ENCODE data around the gene LRRC73.
"Not testable (repeated sequence)": the region's sequence is repeated elsewhere in the genome, so short reads cannot be mapped to it uniquely, and the experiment has no call there.

Gene LRRC73, protein sequence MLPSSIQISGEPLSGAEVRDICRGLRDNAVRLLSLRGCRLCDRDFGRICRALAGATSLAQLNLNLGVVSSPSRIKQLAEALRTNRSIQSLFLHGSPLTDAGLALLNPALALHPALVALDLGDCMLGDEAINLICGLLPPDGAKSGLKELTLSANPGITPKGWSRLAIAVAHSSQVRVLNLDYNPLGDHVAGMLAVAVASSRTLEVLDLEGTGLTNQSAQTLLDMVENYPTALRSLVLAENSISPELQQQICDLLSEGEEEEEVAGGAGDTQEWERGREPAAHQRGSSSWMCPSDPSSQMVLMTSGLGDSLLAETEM

DNA sequence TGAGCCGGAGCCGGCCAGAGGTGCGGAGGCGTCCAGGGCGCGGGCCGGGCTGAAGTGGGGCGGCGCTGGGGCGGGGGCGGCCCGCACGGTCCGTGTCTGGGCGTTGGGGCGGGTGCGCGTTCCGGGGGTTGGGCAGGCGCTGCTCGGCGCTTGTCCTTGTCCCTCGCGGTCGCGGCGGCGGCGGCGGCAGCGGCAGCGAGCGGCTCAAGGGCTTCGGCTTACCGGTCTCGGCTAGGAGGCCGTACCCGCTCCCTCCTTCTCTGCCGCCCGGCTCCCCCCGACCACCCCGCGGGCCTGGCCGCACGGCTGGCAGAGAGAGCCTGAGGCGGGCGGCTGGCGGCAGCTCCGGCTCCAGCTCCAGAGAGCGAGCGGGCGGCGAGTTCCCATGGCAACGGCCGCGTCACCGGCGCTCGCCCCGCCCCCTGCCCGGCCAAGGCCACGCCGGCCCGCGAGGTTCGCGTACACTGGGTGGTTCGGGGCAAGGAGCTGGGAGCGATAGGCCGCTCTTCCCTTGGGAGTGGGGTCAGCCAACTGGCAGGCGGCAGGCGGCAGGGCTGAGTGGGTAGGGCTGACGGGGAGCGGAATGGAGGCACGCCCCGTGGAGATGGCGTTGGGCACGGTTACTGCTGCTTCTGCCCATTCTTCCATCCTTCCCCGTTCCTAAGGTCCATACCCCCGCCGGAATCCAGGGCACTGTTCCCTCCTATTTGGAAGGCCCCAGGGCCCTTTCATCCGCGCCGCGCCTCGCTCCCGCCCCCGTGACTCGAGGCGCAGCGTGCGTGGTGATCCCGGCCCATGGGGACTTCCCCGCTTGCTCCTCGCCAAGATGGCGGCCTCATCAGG, at the start of gene LRRC73:
LRRC73 (minus strand) TSS at position 363 of the 843 bp plus-strand sequence. CDS start 561 bp downstream, outside the sequence.
- peak; percentile 89 for DNase-seq (ENCODE audit: low read depth, low spot score)

DNA sequence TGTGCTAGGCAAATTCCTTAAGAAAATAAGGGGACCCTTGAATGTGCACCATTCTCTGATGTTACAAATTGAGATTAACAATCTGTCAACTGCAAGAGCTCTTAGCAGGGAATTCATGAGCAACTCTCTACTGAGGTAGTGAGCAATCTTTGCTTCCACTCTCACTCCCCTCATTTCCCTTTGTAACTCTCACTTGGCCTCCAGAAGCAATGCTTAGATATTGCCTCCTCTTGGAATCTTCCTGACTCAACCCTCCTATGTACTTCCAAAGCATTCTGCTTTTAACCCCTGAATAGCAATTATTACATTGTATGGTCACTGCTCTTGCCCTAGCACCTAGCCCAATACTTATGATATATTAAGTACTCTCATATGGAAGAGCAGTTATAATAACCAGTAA, 49.2 kb upstream of the LRRC73 start:
- no peak for DNase-seq (ENCODE audit: low read depth, low spot score)

DNA sequence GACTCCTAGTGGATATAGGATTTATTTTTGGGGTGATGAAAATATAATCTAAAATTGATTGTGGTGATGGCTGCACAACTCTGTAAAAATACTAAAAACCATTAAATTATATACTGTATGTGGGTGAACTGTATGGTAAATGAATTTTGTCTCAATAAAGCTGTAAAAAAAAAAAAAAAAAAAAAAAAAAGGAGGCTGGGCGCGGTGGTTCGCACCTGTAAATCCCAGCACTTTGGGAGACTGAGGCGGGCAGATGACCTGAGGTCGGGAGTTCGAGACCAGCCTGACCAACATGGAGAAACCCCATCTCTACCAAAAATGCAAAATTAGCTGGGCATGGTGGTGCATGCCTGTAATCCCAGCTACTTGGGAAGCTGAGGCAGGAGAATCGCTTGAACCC, 47.5 kb upstream of the LRRC73 start:
- DNase-seq (ENCODE audit: low read depth, low spot score) = not testable (repeated sequence)

DNA sequence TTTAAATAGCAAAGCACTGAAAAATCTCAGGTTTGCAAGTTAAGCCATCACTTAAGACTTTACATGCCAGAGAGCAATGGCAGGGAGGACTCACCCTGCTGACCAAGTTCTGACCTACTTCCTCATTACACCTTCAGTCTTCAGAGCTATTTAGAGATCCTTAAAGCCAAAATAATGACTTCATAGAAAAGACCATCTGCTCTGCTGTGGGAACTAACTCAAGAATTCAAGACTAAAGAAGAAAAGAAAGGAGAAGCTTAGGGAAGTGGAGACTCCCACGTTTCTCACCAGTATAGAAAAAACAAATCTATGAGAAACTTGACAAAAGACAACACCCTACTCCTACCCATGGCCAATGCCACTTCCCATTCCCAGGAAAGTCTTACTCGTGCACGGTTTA, 37.1 kb upstream of the LRRC73 start:
- DNase-seq (ENCODE audit: low read depth, low spot score) = no peak

DNA sequence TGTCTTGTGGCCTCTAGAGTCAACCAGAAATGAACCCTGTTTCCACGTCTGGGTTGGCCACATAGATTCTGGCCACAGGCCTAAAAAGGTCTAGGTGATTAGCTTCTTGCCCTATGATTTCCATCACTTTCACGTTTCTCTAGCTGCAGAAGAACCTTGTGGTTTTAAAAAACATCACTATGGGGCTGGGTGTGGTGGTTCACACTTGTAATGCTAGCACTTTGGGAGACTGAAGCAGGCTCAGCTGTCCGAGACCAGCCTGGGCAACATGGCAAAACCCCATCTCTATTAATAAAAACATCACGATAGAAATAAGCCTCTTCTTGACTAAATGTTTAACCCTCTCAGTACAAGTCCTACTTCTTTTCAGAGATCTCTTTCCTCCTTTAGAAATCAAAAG, 34.3 kb upstream of the LRRC73 start:
- no peak for DNase-seq (ENCODE audit: low read depth, low spot score)

DNA sequence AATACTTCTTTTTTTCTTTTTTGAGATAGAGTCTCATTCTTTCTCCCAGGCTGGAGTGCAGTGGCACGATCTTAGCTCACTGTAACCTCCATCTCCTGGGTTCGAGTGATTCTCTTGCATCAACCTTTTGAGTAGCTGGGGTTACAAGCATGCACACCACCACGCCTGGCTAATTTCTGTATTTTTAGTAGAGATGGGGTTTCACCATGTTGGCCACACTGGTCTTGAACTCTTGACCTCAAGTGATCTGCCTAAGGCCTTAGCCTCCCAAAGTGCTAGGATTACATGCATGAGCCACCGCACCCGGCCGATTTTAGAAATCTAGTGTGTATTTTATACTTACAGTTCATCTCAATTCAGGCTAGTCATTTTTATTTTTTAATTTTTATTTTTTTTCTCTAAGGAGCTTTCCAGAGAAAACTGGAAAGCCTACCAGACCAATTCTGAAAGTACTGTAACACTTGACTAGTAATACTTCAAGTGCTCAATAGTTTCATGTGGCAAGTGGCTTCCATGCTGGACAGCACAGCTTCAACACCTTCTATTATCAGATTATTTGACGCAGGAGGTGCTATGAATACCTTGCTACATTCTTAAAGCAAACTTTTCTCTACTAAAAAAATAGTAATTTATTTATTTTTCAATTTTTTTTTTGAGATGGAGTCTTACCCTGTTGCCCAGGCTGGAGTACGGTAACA, 31.8 kb upstream of the LRRC73 start:
- no peak for DNase-seq (ENCODE audit: low read depth, low spot score)

DNA sequence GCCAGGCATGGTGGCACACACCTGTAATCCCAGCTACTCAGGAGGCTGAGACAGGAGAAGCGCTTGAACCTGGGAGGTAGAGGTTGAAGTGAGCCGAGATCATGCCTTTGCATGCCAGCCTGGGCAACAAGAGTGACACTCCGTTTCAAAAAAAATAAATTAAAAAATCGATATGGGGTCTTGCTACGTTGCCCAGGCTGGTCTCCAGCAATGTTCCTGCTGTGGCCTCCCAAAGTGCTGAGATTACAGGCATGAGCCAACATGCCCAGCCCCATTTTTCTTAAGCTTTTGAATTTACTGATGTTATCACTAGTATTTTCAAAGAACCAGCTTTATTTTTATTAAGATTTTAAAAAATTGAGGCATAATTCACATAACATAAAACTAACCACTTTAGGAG, 30.4 kb upstream of the LRRC73 start:
- no peak for DNase-seq (ENCODE audit: low read depth, low spot score)

DNA sequence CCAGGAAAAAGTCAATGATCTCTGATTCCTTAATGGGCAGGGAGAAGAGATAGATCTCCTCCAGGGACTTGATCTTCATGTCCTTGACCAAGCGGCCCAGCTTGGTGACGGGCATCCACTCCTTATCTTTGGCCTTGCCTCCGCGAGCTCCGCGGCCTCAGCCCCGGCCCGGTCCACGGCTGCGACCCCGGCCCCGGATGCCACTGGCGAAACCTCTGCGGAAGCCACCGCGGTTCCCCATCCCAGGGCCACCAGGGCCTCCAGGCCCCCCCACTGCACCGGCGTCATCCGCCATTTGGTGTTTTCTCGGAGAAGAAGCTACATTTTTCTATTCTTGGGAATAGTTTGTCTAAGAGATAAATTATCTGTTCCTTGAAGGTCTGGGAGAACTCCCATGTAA, 29.3 kb upstream of the LRRC73 start:
- DNase-seq (ENCODE audit: low read depth, low spot score) = not testable (repeated sequence)

DNA sequence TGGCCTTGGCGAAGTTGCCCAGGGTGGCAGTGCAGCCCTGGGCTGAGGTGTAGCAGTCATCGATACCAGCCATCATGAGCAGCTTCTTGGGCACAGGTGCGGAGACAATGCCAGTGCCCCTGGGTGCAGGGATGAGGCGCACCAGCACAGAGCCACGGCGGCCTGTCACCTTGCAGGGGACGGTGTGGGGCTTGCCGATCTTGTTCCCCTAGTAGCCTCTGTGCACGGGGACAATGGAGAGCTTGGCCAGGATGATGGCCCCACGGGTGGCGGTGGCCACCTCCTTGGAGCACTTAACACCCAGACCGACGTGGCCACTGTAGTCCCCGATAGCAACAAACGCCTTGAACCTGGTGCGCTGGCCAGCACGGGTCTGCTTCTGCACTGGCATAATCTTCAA, 28.8 kb upstream of the LRRC73 start:
- not testable (repeated sequence) for DNase-seq (ENCODE audit: low read depth, low spot score)

DNA sequence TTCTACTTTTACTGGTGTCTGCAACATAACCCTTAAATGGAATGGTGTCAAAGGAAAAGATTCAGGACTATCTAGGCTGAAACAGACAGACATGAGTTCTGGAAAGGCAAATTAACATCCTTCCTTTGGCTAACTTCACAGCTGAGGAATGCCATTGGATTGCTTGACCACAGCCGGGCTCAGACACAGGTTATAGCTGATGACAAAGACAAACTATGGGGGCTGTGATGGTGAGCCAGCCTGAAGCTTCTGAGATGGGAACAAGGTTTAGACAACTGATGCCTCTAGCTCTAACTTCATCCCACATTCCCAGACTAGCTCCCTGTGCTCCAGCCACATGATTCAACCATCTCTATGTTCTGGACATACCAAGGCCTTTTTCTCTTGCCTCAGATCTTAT, 22.1 kb upstream of the LRRC73 start:
- DNase-seq (ENCODE audit: low read depth, low spot score) = no peak

DNA sequence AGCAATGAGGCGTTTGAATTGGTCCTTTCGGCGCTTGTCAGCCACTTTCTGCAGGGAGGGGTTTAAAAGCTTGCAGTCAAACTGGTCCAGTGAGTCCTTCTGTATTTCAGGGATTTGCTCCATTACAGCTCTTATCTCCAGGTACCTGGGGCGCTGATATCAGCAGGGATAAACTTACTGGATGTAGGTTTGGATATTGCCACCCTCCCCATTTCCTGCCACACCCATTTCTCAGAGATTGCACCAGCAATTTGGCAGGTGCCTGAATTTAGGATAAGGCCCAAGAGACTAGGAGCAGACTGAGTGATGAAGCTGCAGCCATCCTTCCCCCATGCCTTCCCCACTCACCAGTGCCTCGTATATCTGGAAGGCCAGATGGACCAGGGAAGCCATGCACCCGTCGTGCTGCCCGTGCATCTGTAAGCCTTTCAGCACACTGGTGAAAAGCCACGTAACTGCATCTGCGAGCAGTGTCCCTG, 14.4 kb upstream of the LRRC73 start:
- DNase-seq (ENCODE audit: low read depth, low spot score) = peak; percentile 19

DNA sequence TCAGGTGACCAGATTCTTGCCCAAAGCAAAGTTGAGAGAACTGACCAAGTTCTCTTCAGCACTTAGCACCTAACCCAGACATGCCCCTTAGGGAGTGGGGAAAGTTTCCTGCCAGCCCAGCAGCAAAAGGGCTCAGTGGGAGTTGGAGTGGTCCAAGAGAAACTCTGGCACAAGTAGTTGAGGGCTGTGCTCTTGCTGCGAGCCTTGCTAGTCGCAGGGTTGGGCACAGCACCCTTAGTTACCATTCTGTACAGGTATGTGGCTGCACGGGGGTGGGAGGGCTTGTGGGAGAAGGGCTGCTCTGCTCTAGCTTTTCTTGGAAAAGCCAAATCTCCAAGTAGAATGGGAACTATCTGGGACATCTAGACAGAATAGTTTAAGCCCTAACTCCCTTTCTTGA, 13.1 kb upstream of the LRRC73 start:
- no peak for DNase-seq (ENCODE audit: low read depth, low spot score)

DNA sequence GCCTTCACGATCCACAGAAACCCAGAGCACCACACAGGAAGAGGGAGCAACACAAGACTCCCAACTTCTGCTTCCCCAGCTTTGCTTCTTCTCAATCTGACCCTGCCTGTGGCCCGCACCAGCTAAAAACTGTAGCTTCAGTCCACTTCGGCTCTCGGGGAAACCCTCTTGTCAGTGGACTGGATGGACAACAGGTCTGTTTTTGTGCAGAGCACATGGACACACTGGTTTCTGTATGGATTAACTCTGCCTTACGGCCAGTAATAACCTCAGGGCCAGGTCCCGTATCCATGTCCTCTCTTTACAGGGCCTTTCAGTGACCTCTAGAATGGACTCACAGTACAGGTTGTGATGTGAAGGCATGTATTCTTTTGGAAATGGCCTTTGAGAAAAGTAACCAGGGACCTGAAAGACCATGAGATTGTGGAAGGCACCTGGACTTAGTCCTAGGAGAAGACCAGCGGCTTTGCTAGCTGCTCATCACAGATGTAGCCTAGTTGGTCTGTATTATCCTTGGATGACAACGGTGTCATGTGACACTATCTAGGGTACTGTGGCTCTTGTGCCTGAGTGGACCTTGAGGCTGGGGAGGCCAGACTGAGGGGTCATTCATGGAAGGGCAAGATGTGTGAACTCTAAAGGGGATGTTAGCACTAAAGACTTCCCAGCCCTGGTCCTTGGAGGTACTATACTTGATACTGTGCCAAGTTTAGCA, 12.6 kb upstream of the LRRC73 start:
- no peak for DNase-seq (ENCODE audit: low read depth, low spot score)

DNA sequence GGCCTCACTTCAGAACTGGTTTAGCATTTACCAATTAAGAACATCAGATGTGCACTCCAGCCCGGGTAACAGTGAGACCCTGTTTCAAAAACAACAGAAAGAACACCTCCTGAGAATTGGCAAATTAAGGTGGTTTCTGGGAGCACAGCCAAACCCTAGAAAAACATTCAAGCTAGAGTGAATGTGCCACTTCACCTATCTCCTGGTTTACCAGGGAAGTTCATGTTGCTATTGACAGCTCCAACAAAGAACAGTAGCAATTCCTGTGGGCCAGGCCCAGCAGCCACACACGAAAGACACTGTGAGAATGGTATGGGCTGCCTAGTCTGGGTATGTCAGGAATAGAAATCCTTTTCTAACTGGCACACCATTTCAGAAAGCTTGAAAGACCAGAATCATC, 11.7 kb upstream of the LRRC73 start:
- DNase-seq (ENCODE audit: low read depth, low spot score) = no peak

DNA sequence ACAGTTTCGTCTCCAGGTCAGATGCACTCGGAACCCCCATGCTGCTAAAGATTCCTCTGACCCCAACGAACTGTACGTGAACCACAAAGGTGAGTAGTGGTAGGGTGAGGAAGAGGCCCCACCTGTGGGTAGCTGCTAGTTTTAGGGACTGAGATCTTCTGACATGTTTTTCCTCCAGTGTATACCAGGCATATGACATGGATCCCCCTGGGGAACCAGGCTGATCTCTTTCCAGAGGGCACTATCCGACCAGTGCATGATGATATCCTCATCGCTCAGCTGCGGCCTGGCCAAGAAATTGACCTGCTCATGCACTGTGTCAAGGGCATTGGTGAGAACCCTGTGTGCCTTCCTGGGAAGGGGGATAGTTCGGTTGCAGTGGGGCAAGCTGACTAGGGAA, 10.0 kb upstream of the LRRC73 start:
- no peak for DNase-seq (ENCODE audit: low read depth, low spot score)

DNA sequence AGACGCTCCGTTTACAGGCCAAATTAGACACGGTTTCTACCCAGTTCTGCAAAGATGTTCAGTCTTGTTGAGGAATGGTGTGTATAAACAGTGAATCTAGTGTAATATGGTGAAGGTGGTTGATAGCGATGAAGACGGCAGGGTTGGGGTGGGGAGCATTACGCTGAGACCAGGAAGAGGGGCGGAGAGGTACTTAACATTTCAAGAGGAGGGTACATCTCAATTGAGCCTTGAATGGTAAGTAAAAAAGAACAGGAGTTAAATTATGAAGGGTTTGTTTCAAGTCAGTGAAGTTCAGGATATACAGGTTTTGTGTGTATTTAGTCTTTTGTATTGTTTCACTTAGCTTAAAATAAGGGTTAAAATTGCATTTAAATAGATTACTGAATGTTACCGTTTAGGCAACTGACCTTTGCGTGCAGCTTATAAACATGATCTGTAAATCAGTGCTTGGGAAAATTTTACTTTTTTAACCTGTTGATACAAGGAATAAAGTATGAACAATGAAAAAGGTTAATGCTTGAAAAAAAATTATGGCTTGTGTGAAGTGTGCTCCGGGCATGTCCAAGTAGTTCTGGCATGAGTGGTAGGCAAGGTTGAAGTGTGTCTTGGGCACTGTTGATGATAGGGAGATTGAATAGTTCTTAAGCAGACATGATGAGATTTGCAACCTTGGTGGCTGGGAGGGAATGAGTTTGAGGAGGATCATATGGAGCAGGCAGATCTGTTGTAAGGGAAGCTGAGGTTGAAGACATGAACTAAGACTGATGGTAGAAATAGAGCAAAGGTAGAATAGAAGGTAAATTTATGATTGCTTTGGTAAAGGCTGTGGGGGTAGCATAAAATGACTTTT, 7.6 kb upstream of the LRRC73 start:
- DNase-seq (ENCODE audit: low read depth, low spot score) = no peak

DNA sequence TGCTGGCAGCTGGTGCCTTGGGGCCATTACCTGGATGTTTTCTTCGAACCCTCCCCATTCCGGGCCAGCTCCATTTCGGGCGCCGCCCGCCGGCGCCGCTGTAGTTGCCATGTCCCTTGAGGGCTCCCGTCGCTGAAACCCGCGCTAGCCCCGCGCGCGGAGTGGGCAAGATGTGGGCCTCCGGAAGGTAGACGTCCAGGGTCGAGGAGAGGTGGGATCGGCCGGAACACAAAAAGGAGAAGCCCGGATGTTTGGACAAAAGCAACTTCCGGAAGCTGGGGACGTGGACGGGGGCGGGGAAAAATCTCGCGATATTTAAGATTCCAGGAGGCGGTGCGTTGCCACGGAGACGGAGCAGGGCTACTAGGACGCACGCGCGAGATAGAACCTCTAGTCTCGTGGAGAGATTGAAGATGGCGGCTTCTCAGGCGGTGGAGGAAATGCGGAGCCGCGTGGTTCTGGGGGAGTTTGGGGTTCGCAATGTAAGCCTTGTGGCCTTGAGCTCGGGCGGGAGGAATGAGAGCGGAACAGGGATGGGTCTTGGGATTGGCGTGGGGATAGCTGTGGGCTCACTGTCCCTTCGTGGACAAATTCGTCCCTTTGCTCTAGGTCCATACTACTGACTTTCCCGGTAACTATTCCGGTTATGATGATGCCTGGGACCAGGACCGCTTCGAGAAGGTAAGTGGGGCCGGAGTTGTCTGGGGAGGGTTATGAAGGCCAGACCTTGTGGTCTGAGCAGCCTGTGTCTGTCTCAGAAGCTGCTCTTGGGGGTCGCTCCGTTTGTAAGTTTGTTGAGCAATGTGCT, 6.8 kb upstream of the LRRC73 start, which contains the start of the genes POLR1C and YIPF3:
POLR1C (plus strand) TSS at position 393 of the 808 bp plus-strand sequence; CDS start at position 414, 21 bp downstream.
YIPF3 (minus strand) TSS at position 230 of the 808 bp plus-strand sequence; CDS start at position 111, 119 bp downstream.
- peak; percentile 99 for DNase-seq (ENCODE audit: low read depth, low spot score)

DNA sequence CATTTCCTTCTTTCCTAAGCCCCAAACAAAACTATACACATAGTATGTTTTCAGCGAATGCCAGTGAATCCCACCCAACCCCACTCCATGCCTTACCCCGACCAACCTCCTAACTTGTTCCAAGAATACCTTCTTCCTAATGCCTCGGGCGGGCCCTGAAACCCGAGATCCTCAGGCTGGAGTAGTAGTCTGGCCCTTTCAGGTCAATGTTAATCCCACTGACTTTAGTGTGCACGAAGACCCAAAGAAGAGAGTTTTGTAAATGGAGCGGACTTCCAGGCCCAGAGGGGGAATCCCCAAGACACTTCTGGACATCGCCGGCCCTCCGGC, 6.2 kb upstream of the LRRC73 start:
- DNase-seq (ENCODE audit: low read depth, low spot score) = no peak

DNA sequence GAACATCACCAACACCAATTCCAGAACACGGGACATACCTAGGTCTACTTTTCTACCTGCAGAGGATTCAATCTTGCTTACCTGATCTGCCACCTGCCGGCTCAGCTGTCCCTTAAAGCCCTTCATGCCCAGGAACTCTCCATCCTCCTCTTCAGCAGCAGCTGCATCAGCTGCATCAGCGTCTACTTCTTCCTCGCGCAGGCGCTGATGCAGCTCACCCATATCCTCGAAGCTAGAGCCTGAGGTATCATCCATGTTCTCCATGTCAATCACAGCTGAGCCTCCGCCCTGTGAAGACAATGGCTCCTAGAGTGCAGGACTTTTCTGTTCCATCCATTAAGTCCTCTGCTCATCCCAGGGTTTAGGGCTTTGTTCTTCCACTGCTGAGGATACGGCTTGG, 5.7 kb upstream of the LRRC73 start:
- no peak for DNase-seq (ENCODE audit: low read depth, low spot score)
